Lower lobe of right lung (tissue), 2 donors: ENCODE results near the gene BTBD10. TPM values are rescaled to one million over a fixed set of nuclear protein-coding genes. Genes with fewer than 3 reads are reported as not detected.

Source experiments
- ATAC-seq, 2 donors: fragments of 200-7000 bp; cut with Tn5 transposase; one replicate each; pipeline ENCODE4 v1.9.1; 2020 to 2022; ENCODE audit warnings: mild to moderate bottlenecking in 2 of 2, moderate library complexity in 2 of 2
- DNase-seq: peaks from one replicate; pipeline ENCODE4 v3.0.0-alpha.2; 2020
- H3K27ac ChIP-seq: fragments of 200-600 bp; one replicate; pipeline ENCODE4 v1.8.0; 2022
- H3K27me3 ChIP-seq: fragments of 200-600 bp; one replicate; pipeline ENCODE4 v1.8.0; 2022; ENCODE audit warnings: low read depth
- H3K36me3 ChIP-seq: fragments of 200-600 bp; one replicate; pipeline ENCODE4 v1.8.0; 2022; ENCODE audit warnings: mild to moderate bottlenecking
- H3K4me1 ChIP-seq: fragments of 200-600 bp; one replicate; pipeline ENCODE4 v1.8.0; 2022
- H3K4me3 ChIP-seq: fragments of 200-600 bp; one replicate; pipeline ENCODE4 v1.8.0; 2022; ENCODE audit warnings: mild to moderate bottlenecking
- H3K9me3 ChIP-seq: fragments of 200-600 bp; one replicate; pipeline ENCODE4 v1.8.0; 2022
- intact Hi-C: fragments of 100-400 bp; cut with DNase I; formaldehyde crosslinking; loops from one replicate; pipeline ENCODE4 v1.11.0; 2022
- total RNA-seq: library from RNA; stranded (reverse); fragmentation: NEBNext Ultra II Directional; extraction: Animal tissue kit (Norgen Biotek cat#: 25700); gene quantifications from one replicate; pipeline ENCODE4 v1.2.1, GENCODE V29; 2021
- TF ChIP-seq, protein P1 (sequence below): fragments of 200-600 bp; IDR thresholded peaks from one replicate; pipeline ENCODE4 v1.8.0; 2022; ENCODE audit warnings: antibody characterized with exemption, mild to moderate bottlenecking
- donor health status: DM: no; HTN: yes; CAD: no; lungs with severe emphysema.

The BTBD10 gene
- total RNA-seq, 1 donor from 2014 or later = 25.1 TPM

DNA sequence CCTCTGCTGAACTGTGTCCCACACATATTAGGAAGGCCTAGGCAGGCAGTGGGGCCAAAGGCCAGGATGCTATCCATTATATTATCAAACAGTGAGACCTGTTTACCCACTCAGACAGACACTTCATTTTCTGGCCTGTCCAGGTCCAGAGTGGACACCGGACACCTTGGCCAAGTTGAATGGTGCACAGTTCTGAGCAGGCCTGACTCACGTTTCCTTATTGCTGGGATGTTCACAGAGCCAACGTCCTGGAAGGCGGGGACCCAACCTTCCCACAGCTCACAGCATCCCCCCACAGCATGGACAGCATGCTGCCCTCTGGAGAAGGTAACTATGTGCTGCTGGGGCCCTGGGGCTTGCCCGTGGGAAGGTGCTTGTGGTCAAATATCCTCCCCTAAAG is 86.6 kb downstream of the BTBD10 start:
- H3K36me3 ChIP-seq = peaks cover 100% of the 10 kb centered on the region
- DNase-seq (no peak), ATAC-seq (peak in 1 of 2 donors; percentile 8)
- TF ChIP-seq, protein P1, sequence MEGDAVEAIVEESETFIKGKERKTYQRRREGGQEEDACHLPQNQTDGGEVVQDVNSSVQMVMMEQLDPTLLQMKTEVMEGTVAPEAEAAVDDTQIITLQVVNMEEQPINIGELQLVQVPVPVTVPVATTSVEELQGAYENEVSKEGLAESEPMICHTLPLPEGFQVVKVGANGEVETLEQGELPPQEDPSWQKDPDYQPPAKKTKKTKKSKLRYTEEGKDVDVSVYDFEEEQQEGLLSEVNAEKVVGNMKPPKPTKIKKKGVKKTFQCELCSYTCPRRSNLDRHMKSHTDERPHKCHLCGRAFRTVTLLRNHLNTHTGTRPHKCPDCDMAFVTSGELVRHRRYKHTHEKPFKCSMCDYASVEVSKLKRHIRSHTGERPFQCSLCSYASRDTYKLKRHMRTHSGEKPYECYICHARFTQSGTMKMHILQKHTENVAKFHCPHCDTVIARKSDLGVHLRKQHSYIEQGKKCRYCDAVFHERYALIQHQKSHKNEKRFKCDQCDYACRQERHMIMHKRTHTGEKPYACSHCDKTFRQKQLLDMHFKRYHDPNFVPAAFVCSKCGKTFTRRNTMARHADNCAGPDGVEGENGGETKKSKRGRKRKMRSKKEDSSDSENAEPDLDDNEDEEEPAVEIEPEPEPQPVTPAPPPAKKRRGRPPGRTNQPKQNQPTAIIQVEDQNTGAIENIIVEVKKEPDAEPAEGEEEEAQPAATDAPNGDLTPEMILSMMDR = no peak
- no peak overlapping the region for H3K4me3 ChIP-seq
- H3K4me1 ChIP-seq = no peaks in the 10 kb centered on the region
- intact Hi-C loops = no loop called here
- no peak overlapping the region for H3K27ac ChIP-seq
- H3K9me3 ChIP-seq = no peaks in the 10 kb centered on the region
- no peaks in the 10 kb centered on the region for H3K27me3 ChIP-seq

DNA sequence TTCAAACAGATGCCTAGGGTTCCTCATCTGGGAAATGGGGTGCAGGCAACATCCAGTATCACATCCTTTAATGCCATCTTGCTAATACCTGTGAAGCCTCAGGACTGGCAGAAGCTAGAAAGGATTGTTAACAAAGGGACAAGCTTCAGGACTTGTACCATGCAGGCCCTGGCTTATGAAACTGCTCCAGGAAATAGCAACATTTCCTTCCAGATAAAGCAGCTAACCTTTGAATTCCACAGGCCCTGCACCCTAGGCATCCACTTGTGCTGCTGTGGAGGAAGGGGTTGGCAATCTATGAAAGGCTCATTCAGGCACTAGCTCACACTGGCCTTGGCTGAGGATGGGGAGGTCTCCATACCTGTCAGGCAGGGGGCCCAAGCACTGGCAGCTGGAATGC is 87.2 kb downstream of the BTBD10 start:
- Histone ChIP-seq H3K27ac (no peak overlapping the region), H3K4me3 (no peak overlapping the region), H3K9me3 (no peaks in the 10 kb centered on the region), H3K4me1 (no peaks in the 10 kb centered on the region), H3K27me3 (no peaks in the 10 kb centered on the region), H3K36me3 (peaks cover 100% of the 10 kb centered on the region)
- intact Hi-C loops = no loop called here
- TF ChIP-seq, protein P1 = no peak
- ATAC-seq (no peak), DNase-seq (no peak)

GRCh38 chr11:13373216-13373615 is 89.8 kb downstream of the BTBD10 start:
- Histone ChIP-seq H3K9me3 (no peaks in the 10 kb centered on the region), H3K36me3 (peaks cover 100% of the 10 kb centered on the region), H3K27ac (no peak overlapping the region), H3K27me3 (no peaks in the 10 kb centered on the region), H3K4me1 (no peaks in the 10 kb centered on the region), H3K4me3 (no peak overlapping the region)
- DNase-seq (no peak), ATAC-seq (no peak)
- TF ChIP-seq, protein P1 = no peak
- intact Hi-C loops = no loop called here

DNA sequence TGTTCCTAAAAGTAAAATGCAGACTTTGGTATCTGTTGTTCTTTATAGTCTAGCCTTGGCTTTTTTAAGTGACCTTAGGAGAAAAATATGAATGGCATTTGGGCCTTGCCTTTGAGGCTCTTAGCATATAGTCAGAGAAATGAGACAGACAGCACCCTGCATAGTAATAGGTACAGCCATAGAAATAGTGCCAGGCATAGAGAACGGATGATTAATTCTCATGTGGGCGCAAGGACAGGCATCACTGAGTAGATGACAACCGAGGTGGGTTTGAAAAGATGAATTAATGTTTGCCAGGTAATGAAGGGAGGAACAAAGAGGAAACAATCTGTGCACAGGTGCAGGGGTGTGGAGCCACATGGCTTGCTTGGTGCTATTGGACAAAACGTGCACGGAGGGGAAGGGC is 95.0 kb downstream of the BTBD10 start:
- intact Hi-C loops = no loop called here
- no peaks in the 10 kb centered on the region for H3K4me1 ChIP-seq
- TF ChIP-seq, protein P1 = no peak
- DNase-seq (no peak), ATAC-seq (peak in 1 of 2 donors; percentile 69)
- H3K27me3 ChIP-seq = no peaks in the 10 kb centered on the region
- H3K9me3 ChIP-seq = no peaks in the 10 kb centered on the region
- H3K4me3 ChIP-seq = no peak overlapping the region
- H3K27ac ChIP-seq = no peak overlapping the region
- peaks cover 98% of the 10 kb centered on the region for H3K36me3 ChIP-seq

DNA sequence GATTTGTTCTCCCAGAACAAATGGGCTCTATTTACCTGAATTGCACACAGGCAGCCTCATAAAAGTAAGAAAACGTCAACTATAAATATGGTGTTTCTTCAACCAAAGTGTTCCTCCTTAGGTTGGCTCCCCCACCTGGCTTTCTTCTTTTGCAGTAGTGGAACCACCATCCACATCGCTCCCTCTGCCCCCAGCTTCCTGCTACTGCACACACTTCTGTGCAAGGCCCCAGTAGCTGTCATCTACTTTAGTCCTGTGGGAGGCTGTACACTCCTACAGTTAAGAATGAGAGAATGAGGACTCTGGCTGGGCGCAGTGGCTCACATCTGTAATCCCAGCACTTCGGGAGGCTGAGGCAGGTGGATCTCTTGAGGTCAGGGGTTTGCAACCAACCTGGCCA is 95.9 kb downstream of the BTBD10 start:
- Histone ChIP-seq H3K27ac (no peak overlapping the region), H3K4me3 (no peak overlapping the region), H3K4me1 (no peaks in the 10 kb centered on the region), H3K9me3 (no peaks in the 10 kb centered on the region), H3K36me3 (peaks cover 96% of the 10 kb centered on the region), H3K27me3 (no peaks in the 10 kb centered on the region)
- ATAC-seq = no peak
- intact Hi-C loops = no loop called here
- TF ChIP-seq, protein P1 = no peak
- DNase-seq = no peak
